Right lobe of liver (tissue), 6 donors: Measurements from ENCODE around the gene TAPBPL. TPM values are rescaled to one million over a fixed set of nuclear protein-coding genes. Genes with fewer than 3 reads are reported as not detected.

Experiments used
- ATAC-seq, 4 donors: fragments of 200-7000 bp; cut with Tn5 transposase; one replicate each; pipeline ENCODE4 v1.9.1; 2020; ENCODE audit warnings: mild to moderate bottlenecking in 4 of 4, moderate library complexity in 4 of 4
- DNase-seq, 3 donors: peaks; one replicate each; pipeline ENCODE4 v3.0.0-alpha.2; 2020
- H3K27ac ChIP-seq, 3 donors: fragments of 200-600 bp; one replicate each; pipeline ENCODE4 v1.8.0; 2022
- H3K27me3 ChIP-seq, 2 donors: fragments of 200-600 bp; one replicate each; pipeline ENCODE4 v1.8.0; 2022
- H3K36me3 ChIP-seq, 4 donors: fragments of 200-600 bp; sonication (generic) in 1 of 4; one replicate each; pipeline versions ENCODE4 v1.5.1 to v1.8.0; 2017 to 2022; ENCODE audit warnings: control low read depth in 1 of 4
- H3K4me1 ChIP-seq, 4 donors: fragments of 200-600 bp; sonication (generic) in 1 of 4; one replicate each; pipeline versions ENCODE4 v1.5.1 to v1.8.0; 2017 to 2022; ENCODE audit warnings: control low read depth in 1 of 4
- H3K4me3 ChIP-seq, 3 donors: fragments of 200-600 bp; one replicate each; pipeline ENCODE4 v1.8.0; 2022
- H3K9me3 ChIP-seq, 4 donors: fragments of 200-600 bp; sonication (generic) in 1 of 4; one replicate each; pipeline versions ENCODE4 v1.5.1 to v1.8.0; 2017 to 2022; ENCODE audit warnings: control low read depth in 1 of 4
- CTCF ChIP-seq, 4 donors: fragments of 200-600 bp in 3 of 4; fragments of 450-650 bp in 1 of 4; IDR thresholded peaks; one replicate each; pipeline versions ENCODE4 v1.5.1 to v1.8.0; 2016 to 2022; ENCODE audit warnings: antibody characterized with exemption in 4 of 4, mild to moderate bottlenecking in 2 of 4
- POLR2A ChIP-seq: fragments of 450-650 bp; IDR thresholded peaks from one replicate; pipeline ENCODE4 v1.6.1; 2017; ENCODE audit warnings: antibody characterized with exemption, mild to moderate bottlenecking
- WGBS: methylation state at CpG from one replicate; pipeline ENCODE4 v1.1.6; 2018; ENCODE audit warnings: low coverage, low lambda C conversion rate; ENCODE audit not compliant: insufficient coverage; ENCODE audit errors: missing lambda C conversion rate; 5-methylcytosine and 5-hydroxymethylcytosine counted together
- intact Hi-C, 2 donors: fragments of 100-400 bp; cut with DNase I; formaldehyde crosslinking; loops; one replicate each; pipeline versions ENCODE4 v1.11.2 to v1.14.1; 2022
- total RNA-seq, 6 experiments: library from RNA; depleted of rRNA in 2 of 6; stranded (reverse); fragments of >200 nt in 2 of 6; fragmentation: NEBNext Ultra II Directional in 3 of 6; extraction: Animal tissue kit (Norgen Biotek cat#: 25700) in 3 of 6; gene quantifications; one replicate each; pipeline versions ENCODE4 v1.1.0 to v1.2.4, GENCODE V29; 2016 to 2023
- donor health status: DM: no; HTN: yes; CAD: no.
- donor health status: DM: no; HTN: no; CAD: no.
- donor health status: DM: no; HTN: no; CAD: no.
- donor health status: DM: no; HTN: yes; CAD: no.
- donor health status: DM: no; HTN: yes; CAD: no.

TAPBPL gene
- total RNA-seq, 6 experiments from 2014 or later = 13.8 to 29.3 (median 21.4) TPM

DNA sequence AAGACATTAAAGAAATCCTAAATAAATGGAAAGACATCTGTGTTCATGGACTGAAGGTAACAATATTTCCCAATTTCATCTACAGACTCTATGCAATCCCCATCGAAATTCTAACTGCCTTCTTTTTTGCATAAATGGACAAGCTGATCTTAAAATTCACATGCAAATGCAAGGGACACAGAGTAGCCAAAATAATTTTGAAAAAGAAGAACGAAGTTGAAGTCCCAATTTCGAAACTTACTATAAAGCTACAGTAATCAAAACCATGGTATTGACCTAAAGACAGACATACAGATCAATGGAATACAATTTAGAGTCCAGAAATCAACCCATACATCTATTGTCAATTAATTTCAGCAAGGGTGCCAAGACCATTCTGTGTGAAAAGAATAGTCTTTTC is 23.5 kb upstream of the TAPBPL start:
- no peak for ATAC-seq
- DNase-seq = no peak
- intact Hi-C loops = loop anchor here in 1 of 2 donors (10.0 kb wide), 1 partner anchor 116 kb away; no protein-coding TSS in a partner anchor
- no peaks in the 10 kb centered on the region for H3K9me3 ChIP-seq
- TF ChIP-seq CTCF (IDR thresholded peaks at IDR 0.05) (no peak), POLR2A (no peak)
- no peaks in the 10 kb centered on the region for H3K4me1 ChIP-seq
- no peak overlapping the region for H3K27ac ChIP-seq
- no peak overlapping the region for H3K4me3 ChIP-seq
- no peaks in the 10 kb centered on the region for H3K36me3 ChIP-seq
- no peaks in the 10 kb centered on the region for H3K27me3 ChIP-seq
- WGBS = 48% methylated on average over 3 of the region's 3 CpGs

GRCh38 chr12:6430124-6430989 is 21.5 kb upstream of the TAPBPL start:
- DNase-seq (peak; percentile 35 to 59 (median 52)), ATAC-seq (peak; percentile 50 to 81 (median 62))
- no peaks in the 10 kb centered on the region for H3K36me3 ChIP-seq
- H3K27ac ChIP-seq = no peak overlapping the region
- no peak overlapping the region for H3K4me3 ChIP-seq
- WGBS = 45% methylated on average over 19 of the region's 19 CpGs
- H3K9me3 ChIP-seq = no peaks in the 10 kb centered on the region
- intact Hi-C loops = no loop called here
- no peaks in the 10 kb centered on the region for H3K27me3 ChIP-seq
- no peak for TF ChIP-seq POLR2A
- no peak for TF ChIP-seq CTCF (IDR thresholded peaks at IDR 0.05)
- H3K4me1 ChIP-seq = no peaks in the 10 kb centered on the region

DNA sequence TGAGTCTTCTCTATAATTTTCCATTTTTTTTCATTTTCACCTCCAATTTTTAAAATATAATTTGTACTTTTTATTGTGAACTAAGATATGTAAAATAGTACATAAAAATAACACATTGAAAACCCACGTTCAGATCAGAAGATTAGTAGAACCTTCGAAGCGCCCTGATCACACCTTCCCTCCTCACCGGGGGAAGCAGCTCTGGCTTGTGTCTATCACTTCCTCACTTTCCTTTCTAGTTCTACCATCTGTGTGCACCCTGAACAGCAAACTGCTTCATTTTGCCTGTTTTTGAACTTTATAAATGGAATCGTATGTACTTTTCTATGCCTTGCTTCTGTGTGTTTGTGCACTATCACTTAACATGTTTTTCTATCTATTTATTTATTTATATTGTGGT is 18.9 kb upstream of the TAPBPL start:
- H3K4me3 ChIP-seq = no peak overlapping the region
- ATAC-seq = no peak
- H3K27me3 ChIP-seq = no peaks in the 10 kb centered on the region
- TF ChIP-seq POLR2A = no peak
- TF ChIP-seq CTCF (IDR thresholded peaks at IDR 0.05) = no peak
- H3K9me3 ChIP-seq = no peaks in the 10 kb centered on the region
- DNase-seq = no peak
- no peak overlapping the region for H3K27ac ChIP-seq
- H3K4me1 ChIP-seq = no peaks in the 10 kb centered on the region
- intact Hi-C loops = no loop called here
- 64% methylated on average over 5 of the region's 5 CpGs for WGBS
- no peaks in the 10 kb centered on the region for H3K36me3 ChIP-seq

GRCh38 chr12:6434205-6435140 is 17.4 kb upstream of the TAPBPL start:
- intact Hi-C loops = no loop called here
- H3K36me3 ChIP-seq = no peaks in the 10 kb centered on the region
- no peak for ATAC-seq
- TF ChIP-seq POLR2A (no peak), CTCF (IDR thresholded peaks at IDR 0.05) (no peak)
- no peaks in the 10 kb centered on the region for H3K27me3 ChIP-seq
- DNase-seq = peak in 1 of 3 donors; percentile 26
- no peak overlapping the region for H3K27ac ChIP-seq
- no peaks in the 10 kb centered on the region for H3K9me3 ChIP-seq
- H3K4me3 ChIP-seq = no peak overlapping the region
- 66% methylated on average over 7 of the region's 17 CpGs for WGBS
- H3K4me1 ChIP-seq = no peaks in the 10 kb centered on the region
